GOT3 (cell line): ENCODE data around the gene UACA.
"Not testable (repeated sequence)": the region's sequence is repeated elsewhere in the genome, so short reads cannot be mapped to it uniquely, and the experiment has no call there.

ENCODE experiments used
- DNase-seq: peaks from one replicate; lab custom pipeline; 2025; ENCODE audit warnings: mixed read lengths; lab: John Stamatoyannopoulos, UW

The UACA gene

DNA sequence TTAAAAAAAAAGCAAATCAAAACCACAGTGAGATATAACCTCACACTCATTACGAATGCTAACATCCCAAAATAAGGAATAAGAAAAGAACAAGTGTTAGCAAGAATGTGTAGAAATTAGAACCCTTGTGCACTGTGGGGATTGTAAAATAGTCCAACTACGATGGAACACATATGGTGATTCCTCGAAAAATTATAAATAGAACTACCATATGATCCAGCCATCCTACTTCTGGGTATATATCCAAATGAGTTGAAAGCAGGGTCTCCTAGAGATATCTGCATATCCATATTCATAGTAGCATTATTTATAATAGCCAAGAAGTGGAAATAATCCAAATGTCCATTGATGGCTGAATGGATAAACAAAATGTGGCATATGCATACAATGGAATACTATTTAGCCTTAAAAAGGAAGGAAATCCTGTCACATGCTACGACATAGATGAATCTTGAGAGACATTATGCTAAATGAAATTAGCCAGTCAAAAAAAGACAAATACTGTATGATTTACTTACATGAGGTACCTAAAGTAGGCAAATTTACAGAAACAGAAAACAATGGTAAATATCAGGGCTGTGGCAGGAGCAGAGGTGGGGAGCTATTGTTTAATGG is 55.6 kb downstream of the UACA start:
- DNase-seq, result no peak

DNA sequence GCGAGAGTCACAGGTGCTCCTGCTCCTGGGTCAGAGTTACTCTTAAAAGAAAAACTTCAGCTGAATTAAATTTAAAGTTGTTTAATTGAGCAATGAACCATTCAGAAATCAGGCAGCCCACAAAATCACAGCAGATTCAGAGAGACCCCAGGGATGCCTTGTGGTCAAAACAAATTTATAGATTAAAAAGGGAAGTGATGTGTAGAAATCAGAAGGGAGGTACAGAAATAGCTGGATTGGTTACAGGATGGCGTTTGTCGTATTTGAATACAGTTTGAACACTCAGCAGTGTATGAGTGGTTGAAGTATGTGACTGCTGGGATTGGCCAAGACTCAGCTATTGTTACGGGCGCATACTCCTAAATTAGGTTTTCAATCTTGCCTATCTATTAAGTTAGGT is 58.6 kb downstream of the UACA start:
- DNase-seq, result no peak

DNA sequence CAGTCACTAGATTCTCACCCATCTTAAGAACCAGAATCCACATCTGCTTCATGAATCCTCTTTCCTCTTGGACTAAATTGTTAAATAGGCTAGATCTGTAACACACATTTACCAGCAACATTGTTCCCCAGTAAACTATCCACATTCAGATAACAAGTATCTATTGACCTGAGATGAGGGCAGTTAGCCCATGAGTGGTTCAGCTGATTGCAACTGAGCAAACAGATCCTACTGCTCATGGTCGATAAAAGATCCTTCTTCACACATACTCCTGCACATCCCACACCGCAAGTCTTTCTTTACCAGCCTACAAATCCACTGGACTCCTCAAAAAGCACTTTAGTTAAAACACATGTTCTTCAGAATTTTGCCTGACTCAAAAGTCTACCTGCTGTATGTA is 59.2 kb downstream of the UACA start:
- no peak for DNase-seq

DNA sequence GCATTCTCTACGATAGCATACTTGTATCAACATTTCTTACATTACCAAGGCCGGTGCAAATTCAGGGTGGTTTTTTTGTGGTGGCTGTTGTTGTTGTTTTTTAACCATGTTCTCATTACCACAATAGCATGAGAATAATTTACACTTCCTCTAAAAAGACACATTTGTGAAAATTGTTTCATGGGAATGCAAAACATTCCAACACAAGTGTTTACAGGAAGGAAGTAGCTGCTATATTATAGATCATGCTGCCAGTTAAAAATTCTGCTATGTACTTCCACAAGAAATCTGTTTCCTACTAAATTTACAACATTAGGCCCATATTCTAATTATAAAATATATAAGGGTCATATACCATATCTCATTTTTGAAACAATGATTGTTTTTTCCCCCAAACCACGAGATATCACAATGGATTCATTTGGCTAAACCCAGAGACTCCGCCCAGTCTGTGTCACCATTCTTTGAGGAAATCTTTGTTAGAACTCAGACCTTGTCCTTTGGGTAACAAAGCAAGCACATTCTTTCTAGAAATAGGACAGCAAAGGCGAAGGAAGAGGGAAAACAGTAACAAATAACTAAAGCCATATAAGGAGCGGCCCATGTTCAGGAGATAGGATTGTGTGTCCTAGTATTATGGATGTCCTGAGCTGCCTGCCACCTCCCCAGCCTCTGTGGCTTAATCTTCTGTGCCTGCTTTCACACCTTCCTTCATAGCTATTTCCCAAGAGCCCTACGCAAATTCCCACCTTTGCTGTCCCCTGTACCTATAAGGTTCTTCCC is 60.1 kb downstream of the UACA start:
- no peak for DNase-seq

DNA sequence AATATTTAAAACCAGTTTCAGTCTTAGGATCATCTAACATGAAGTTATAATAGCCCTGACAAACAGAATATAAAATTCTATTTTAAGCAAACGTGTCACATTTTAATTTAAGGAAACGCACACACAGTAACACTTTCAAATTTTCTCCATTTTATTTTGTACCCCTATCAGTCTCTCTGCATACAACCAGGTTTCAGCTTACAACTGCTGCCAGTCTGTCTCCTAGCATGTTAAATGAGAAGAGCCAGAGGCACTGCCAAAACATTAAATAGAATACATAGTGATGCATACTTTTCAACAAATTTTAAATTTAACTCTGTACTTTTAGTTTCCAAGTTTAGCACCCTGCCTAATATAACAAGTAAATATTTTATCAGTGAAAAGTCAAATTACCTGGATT is 60.8 kb downstream of the UACA start:
- no peak for DNase-seq

DNA sequence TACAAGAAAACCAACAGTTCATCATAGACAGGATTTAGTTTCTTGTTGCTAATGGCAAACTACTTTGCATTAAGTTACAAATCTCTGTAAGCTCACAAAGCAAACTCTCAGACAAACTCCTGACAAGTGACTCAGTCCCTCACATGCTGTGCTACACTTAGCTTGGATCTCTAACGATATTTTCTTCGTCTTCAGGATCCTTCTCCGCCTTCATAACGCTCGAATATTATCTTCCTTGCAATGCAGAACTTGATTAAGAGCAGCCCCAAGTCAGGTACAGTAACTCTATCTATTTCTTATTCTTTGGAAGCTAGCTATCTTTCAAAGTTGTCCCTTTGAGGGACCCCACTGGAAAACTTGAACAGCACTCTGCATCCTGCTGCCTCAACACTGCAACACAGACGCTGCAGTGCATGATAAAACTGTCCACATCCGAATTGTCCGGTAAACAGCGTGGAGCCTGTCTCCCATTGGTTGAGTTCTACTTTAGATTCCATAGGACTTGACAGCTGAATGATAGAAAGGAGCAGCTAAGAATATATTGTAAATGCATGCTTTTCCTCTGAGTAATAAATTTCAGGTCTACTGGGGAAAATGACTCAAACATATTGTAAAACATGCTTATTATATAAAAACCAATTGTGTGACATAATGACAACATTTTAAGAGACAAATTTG is 61.3 kb downstream of the UACA start:
- DNase-seq, result no peak

DNA sequence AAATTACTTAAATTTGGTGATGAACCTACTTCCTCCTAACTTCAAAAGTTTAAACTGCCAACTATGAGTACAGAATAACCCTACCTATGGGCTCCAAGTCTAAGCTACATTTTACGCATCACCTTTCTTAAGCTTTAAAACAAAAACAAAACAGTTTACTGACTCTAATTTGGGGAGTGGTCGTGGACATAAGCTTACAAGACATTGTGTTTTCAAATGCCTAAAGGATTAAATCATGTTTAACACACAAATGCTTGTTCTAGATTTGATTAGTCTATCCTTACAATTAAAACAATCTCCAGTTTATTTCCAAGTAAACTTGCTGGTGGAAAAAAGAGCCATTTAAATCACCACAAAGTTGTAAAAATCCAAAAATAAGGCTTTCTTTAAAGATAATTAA is 62.2 kb downstream of the UACA start:
- DNase-seq, result no peak

DNA sequence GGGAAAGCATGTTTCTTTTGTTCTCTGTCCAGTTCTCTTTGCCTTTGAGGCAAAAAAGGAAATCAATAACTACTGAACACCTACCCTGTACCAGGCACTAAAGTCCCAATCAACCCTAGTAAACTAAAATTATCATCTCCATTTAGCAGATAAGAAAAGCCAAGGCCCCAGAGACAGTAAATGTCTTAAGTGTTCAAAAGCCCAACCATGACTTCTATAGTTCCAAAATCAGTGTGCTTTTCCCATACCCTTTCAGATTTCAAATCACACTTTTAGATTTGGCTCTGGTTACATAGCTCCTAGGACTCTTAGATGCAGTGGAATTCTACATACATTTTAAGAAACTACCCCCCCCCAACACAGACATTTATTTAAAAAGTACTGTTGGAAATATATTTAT is 63.5 kb downstream of the UACA start:
- DNase-seq, result no peak

DNA sequence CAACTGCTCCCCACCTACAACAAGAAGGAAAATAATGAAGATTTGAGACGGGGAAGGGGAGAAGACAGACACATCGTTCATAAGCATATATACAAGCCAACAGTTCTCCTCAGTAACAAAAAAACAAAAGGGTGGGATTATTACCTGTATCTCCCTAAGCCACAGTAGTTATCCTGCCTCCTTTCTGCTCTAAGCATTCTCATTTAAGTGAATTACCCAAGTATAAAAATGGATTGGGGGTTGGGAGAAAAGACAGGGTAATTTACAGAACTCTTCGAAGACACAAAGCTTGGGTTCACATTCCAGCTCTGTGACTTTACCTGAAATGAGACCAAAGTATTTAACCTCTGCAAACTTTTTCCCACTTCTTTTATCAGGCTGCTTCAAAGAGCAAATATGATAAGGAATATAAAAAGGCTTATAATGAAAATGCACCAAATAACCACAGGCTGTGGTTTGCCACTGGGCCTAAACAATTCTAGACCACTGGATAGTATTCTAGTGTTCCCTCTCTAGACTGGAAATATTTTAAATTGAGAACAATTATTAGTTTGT is 64.4 kb downstream of the UACA start:
- DNase-seq, result no peak

DNA sequence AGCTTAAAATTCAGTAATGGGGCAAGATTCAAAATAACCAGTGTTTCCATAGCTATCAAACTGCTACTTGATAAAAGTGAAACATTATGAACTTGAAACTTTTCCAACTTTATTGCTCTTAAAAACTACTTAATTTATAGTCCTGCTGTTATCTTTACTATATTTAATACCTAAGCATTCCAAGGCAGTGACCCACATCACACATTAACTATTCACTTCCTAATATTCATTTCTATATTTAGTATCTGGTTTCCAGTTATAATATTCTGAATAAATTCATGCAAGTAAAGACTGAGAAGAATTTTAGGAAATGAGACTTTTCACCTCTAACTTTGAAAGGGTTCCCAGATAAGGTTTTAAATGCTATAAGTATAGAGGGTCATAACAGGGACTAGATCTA is 64.9 kb downstream of the UACA start:
- no peak for DNase-seq

DNA sequence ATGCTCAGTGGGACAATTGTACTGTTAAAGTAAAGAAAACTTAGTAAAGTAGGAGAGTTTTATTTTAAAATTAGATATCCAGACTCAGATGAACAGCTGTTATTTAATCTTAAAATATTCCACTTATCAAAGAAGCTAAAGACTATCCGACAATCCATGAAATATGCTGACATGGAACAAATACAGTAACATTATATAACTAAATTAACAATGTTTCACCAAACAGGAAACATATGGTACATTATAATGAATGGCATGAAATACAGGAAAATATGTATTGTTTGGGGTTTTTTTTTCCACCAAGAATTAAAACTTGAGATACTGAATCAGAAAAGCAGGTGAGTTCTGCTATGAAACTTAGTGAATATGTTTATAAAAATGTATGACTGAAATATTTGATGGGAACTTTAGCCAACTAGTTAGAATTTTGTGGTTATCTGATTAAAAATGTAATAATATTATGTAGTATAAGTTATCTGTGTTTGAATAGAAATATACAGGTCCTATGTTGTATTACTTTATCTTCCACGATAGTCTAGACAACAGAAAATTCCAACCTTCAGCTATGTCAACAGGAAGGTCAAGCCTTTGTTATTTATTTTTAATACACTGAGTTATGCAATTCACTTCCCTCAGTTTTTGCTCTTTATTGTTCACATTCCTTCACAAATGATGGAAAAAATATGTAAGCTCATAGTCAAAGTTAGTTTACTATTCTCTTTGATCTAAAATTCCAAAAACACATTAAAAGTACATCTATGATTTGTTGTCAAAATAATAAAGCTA is 72.7 kb downstream of the UACA start:
- DNase-seq, result no peak

DNA sequence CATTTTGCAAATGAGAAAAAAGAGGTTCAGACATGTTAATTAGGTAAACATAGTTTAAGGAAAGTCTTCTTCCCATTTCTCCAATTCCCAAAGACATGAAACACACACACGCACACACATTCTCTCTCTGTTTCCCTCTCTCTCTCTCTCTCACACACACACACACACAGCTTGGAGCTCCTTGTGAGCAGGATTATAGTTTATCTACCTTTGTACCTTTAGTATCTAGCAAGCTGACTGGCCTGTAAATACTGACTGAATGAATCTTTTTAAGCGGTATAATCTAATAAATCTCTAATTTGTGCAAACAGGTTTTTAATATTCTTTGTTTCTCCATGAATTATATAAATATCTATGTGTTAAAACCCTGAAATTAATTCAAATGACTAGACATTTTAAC is 73.3 kb downstream of the UACA start:
- DNase-seq, result no peak

DNA sequence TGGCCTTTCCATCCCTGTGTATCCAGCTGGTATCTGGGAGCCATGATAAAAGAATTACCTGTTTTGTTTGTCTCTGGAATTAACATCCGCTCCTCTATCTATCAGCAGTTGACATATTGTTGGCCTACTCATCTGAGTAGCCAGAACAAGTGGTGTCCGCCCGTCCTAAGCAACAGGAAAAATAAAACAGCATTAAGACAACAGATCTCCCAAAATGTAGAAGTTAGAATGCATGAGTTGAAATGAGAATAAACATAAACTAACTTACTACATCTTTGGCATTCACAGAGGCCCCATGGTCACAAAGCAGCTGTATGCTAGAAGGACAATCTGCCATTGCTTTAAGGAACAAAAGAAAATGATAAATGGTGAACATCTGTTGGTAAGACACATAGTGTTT is 75.9 kb downstream of the UACA start:
- DNase-seq, result no peak

DNA sequence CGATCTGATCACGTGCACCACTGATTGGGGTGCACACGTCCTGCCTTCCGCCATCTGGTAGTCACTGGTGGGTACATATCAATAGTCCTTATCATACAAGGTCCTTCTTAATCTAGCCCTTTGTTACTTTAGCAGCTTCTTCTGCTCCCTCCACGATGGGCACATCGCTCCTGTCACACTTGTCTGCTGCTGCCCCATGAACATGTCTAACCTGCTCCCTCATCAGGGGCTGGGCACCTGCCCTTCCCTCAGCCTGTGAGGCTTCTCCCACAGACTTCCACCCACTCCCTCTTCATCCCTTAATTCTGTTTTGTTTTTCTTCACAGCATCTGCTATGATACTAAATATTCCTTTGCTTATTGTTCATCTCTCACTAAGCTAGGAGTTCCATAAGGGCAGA is 82.5 kb downstream of the UACA start:
- no peak for DNase-seq

DNA sequence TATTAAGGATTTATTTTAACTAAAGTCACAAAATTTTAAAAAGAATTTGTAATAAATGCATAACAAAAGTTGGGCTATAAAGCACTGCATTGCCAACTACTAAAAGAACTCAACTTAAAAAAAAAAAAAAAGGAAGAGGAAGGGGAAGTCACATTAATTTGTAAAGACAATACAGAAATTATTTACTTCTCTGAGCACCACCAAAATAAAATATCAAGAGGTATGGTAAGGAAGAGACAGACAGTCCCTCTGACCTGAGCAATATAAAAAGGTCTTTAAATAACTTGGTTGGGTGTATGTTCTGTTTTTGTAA is 83.5 kb downstream of the UACA start:
- no peak for DNase-seq

DNA sequence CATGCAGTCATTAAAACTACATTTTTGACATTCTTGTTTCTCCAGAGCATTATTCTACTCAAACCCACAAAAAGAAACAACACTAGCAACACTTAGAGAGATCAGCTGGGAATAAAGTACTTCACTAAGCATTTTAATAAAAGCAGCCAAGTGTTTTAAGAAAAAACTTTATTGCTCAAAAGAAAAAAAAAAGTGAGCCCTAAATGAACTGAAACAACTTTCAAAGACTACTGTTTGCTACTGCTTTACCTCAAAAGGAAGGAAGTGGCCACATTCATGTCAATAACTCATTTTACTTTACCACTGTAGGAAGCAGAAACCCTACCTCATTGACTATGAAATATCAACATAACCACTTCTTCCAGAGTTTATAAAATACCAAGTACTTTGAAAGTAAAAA is 91.3 kb downstream of the UACA start:
- no peak for DNase-seq

DNA sequence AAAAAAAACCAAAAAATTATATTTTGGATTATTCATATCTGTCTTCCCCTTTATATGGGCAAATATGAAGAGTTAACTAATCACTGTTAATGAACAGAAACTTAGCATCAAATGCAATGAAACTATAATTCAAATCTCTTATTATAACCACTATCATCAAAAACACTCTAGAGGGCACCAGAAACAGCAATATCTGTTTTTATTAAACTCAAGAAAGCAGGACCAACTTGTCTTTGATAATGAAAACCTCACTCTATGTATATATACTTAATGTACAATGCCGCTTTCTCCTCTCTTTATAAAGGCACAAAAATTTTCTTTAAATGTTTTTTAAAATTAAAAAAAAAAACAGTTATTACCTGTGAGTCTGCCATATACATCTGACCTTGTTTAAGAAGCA is 92.7 kb downstream of the UACA start:
- DNase-seq, result no peak

DNA sequence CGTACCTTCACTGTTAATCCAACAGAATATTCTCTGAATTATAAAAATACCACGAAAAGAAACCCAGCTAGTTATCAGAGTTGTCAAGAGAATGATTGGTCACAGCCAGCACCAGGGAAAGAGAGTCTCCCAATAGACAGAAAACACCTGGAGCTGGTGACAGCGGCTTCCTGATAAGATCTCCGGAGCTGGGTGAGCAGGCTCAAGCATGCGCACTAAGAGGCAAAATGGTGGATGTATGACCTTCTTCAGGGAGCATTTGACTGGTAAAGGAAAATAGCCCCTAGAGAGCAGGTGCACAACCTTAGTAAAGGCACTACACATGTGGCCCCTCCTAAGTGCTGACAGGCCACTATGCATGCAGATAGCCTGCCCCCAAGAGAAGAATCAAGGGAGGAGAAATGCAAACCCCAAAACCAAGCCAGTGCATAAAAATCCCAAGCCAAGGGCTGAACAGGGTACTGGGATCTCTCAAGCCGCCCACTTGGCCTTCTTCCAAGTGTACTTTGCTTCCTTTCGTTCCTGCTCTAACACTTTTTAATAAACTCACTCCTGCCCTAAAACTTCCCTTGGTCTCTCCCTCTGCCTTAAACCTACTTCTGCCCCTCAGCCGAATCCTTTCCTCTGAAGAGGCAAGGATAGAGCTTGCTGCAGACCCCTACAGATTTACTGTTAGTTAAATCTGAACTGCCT is 93.2 kb downstream of the UACA start:
- DNase-seq, result no peak

DNA sequence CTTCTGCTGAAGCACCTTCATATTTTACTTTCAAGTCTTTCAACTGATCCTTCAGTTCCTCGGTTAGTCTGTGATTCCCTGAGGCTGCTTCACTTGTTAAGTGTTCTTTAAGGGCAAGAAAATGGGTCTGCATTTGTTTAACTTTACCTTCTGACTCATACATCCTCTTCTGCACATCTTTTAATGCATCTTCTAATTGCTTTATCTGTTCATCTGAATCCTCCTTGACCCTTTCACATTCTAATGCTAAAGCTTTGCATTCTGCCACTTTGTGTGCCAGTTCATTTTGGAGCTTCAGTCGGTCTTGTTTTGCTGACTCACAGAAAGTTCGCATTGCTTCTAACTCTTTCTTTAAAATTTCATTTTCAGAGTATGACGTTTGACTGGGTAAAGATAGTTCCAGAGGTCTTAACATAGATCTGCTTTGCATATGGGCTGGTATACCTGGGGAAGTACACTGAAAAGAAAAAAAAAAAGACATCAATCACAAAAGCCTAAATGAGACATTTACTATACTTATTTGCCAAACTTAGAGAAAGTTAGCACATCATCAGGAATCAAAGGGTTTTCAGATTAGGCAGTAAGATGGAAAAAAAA is 94.3 kb downstream of the UACA start:
- no peak for DNase-seq

DNA sequence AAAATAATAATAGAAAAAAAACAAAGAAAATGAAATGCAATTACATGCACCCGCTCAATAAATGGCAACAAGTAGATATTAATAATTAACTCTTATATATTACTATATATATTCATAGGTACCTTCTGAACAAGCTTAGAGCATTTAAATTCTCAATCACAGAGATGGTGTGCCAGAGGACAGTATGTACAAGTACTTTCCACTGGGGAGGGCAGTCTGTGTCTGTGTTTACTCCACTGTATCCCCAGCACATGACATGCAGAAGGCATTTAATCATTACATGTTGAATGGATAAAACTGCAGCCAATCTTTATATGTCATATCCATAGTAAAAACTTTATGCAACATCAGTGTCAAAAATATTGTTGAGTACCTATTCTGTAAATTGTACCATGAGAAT is 97.8 kb downstream of the UACA start:
- DNase-seq, result no peak

DNA sequence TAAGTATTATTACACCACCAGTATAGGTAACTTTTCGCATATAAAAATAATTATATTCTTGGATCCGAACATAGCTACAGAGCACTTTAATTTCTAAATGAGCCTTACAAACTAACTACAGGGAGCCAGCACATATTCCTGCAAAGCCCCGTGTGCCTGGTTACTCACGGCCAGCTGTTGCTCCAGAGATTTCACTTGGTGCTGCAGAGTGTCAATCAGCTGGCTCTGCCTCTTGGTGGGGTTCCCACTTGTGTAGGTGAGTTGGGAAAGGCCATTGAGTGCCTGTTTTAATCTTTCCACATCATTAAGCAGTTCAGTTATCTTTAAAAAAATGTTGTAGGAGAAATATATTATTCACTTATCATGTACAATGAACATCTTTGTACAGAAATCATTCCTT is 98.9 kb downstream of the UACA start:
- DNase-seq, result no peak

DNA sequence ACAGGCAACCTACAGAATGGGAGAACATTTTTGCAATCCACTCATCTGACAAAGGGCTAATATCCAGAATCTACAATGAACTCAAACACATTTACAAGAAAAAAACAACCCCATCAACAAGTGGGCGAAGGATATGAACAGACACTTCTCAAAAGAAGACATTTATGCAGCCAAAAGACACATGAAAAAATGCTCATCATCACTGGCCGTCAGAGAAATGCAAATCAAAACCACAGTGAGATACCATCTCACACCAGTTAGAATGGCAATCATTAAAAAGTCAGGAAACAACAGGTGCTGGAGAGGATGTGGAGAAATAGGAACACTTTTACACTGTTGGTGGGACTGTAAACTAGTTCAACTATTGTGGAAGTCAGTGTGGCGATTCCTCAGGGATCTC is 100.3 kb downstream of the UACA start:
- not testable (repeated sequence) for DNase-seq
